Measurements from ENCODE around the gene SULT2B1. TPM values are rescaled to one million over a fixed set of nuclear protein-coding genes. Genes with fewer than 3 reads are reported as not detected.

The SULT2B1 gene
- total RNA-seq, 1 experiment from 2014 or later, result 6.2 TPM

DNA sequence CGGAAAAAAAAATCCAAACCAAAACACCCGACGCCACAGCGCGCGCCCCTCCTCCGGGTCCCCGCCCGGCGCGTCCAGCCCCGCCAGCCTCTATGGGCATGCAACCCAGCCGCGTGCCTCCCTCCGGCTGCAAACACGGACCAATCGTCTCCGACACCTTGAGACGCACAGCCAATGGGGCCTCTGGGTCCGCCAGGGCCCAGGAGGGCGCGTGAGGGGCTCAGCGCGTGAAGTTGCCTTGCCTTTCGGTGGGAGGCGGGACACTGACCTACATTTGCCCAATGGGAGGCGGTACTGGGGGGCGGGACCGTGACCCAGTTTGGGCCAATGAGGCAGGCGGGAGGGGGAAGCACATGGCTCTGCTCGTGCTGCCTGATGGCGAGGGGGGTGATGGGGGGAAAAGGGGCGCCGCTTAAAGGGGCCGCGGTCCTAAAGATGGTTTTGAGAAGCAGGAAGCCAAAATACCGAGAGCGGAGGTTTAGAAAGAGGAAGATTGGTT lies 85.5 kb downstream of the SULT2B1 start:
- Histone ChIP-seq H3K36me3 (ENCODE audit: low read depth) (no peaks in the 10 kb centered on the region), H3K9me2 (ENCODE audit: insufficient read depth) (no peaks in the 10 kb centered on the region), H3K4me1 (replicated peaks; ENCODE audit: insufficient read depth) (peaks cover 31% of the 10 kb centered on the region), H3K9me3 (ENCODE audit: insufficient read depth, low read depth) (no peaks in the 10 kb centered on the region), H3K27ac (peak overlapping the region; percentile 84), H3K4me2 (peak overlapping the region; percentile 83), H3K27me3 (ENCODE audit: insufficient read depth, low read depth) (no peaks in the 10 kb centered on the region), H3F3A (ENCODE audit: insufficient read depth, low read depth) (peaks cover 40% of the 10 kb centered on the region), H3K4me3 (peak overlapping the region; percentile 74), H2AFZ (peak overlapping the region; percentile 85), H4K20me1 (ENCODE audit: insufficient read depth) (no peaks in the 10 kb centered on the region), H3K79me2 (ENCODE audit: low read depth) (peaks cover 11% of the 10 kb centered on the region)
- intact Hi-C loops (cut with micrococcal nuclease; ENCODE audit: unreplicated experiment), result loop anchor here (1.0 to 5.0 kb wide), 3 partner anchors 18 to 135 kb away; partner anchors contain the start of genes RPL18 and SPHK2
- POLR2A ChIA-PET (ENCODE audit: unreplicated experiment), result interaction anchor here (0.6 to 0.7 kb wide), 2 partner anchors 151 to 168 kb away, joined by 7 to 23 read pairs; no protein-coding TSS in a partner anchor
- CTCF ChIA-PET, result interaction anchor here (0.7 kb wide), 1 partner anchor 460 kb away, joined by 12 read pairs; no protein-coding TSS in a partner anchor
- DNase-seq, result peak; percentile 100
- no peak for TF ChIP-seq EZH2 (IDR thresholded peaks at IDR 0.05; ENCODE audit: low read depth)
- TF ChIP-seq, protein P1, sequence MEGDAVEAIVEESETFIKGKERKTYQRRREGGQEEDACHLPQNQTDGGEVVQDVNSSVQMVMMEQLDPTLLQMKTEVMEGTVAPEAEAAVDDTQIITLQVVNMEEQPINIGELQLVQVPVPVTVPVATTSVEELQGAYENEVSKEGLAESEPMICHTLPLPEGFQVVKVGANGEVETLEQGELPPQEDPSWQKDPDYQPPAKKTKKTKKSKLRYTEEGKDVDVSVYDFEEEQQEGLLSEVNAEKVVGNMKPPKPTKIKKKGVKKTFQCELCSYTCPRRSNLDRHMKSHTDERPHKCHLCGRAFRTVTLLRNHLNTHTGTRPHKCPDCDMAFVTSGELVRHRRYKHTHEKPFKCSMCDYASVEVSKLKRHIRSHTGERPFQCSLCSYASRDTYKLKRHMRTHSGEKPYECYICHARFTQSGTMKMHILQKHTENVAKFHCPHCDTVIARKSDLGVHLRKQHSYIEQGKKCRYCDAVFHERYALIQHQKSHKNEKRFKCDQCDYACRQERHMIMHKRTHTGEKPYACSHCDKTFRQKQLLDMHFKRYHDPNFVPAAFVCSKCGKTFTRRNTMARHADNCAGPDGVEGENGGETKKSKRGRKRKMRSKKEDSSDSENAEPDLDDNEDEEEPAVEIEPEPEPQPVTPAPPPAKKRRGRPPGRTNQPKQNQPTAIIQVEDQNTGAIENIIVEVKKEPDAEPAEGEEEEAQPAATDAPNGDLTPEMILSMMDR (conservative IDR thresholded peaks at IDR 0.05), result no peak
- no TSS peak for BruUV-seq (replicated peaks)

GRCh38 chr19:48637948-48638830 lies 86.2 kb downstream of the SULT2B1 start:
- TF ChIP-seq EZH2 (IDR thresholded peaks at IDR 0.05; ENCODE audit: low read depth), result no peak
- TF ChIP-seq, protein P1 (conservative IDR thresholded peaks at IDR 0.05), result peak; percentile 51; the same call in 1 of the 2 replicates
- intact Hi-C loops (cut with micrococcal nuclease; ENCODE audit: unreplicated experiment), result loop anchor here (1.0 to 5.0 kb wide), 3 partner anchors 19 to 136 kb away; partner anchors contain the start of genes RPL18 and SPHK2
- Histone ChIP-seq H3F3A (ENCODE audit: insufficient read depth, low read depth) (peaks cover 40% of the 10 kb centered on the region), H3K27me3 (ENCODE audit: insufficient read depth, low read depth) (no peaks in the 10 kb centered on the region), H3K4me2 (peak overlapping the region; percentile 83), H4K20me1 (ENCODE audit: insufficient read depth) (no peaks in the 10 kb centered on the region), H2AFZ (peak overlapping the region; percentile 85), H3K36me3 (ENCODE audit: low read depth) (no peaks in the 10 kb centered on the region), H3K9me2 (ENCODE audit: insufficient read depth) (no peaks in the 10 kb centered on the region), H3K4me3 (peak overlapping the region; percentile 74), H3K9me3 (ENCODE audit: insufficient read depth, low read depth) (no peaks in the 10 kb centered on the region), H3K79me2 (ENCODE audit: low read depth) (peaks cover 11% of the 10 kb centered on the region), H3K27ac (peak overlapping the region; percentile 84), H3K4me1 (replicated peaks; ENCODE audit: insufficient read depth) (peaks cover 30% of the 10 kb centered on the region)
- CTCF ChIA-PET, result no interaction called here
- DNase-seq, result peak; percentile 83 to 94
- POLR2A ChIA-PET (ENCODE audit: unreplicated experiment), result interaction anchor here (0.6 to 0.7 kb wide), 2 partner anchors 150 to 168 kb away, joined by 7 to 23 read pairs; no protein-coding TSS in a partner anchor
- BruUV-seq (replicated peaks), result TSS peak; percentile 19

- Histone ChIP-seq H3K4me2 (peak overlapping the region; percentile 83), H3K79me2 (ENCODE audit: low read depth) (peaks cover 11% of the 10 kb centered on the region), H2AFZ (no peak overlapping the region), H3F3A (ENCODE audit: insufficient read depth, low read depth) (peaks cover 32% of the 10 kb centered on the region), H3K27me3 (ENCODE audit: insufficient read depth, low read depth) (no peaks in the 10 kb centered on the region), H3K36me3 (ENCODE audit: low read depth) (no peaks in the 10 kb centered on the region), H4K20me1 (ENCODE audit: insufficient read depth) (no peaks in the 10 kb centered on the region), H3K27ac (no peak overlapping the region), H3K4me3 (no peak overlapping the region; the same call in 1 of the 2 replicates), H3K9me2 (ENCODE audit: insufficient read depth) (no peaks in the 10 kb centered on the region), H3K4me1 (replicated peaks; ENCODE audit: insufficient read depth) (peaks cover 23% of the 10 kb centered on the region), H3K9me3 (ENCODE audit: insufficient read depth, low read depth) (no peaks in the 10 kb centered on the region)
- no peak for DNase-seq
- ChIA-PET CTCF (interaction anchor here (0.6 kb wide), 1 partner anchor 354 kb away, joined by 3 read pairs; the partner anchor contains the start of gene GYS1), POLR2A (ENCODE audit: unreplicated experiment) (no interaction called here)
- no peak for TF ChIP-seq EZH2 (IDR thresholded peaks at IDR 0.05; ENCODE audit: low read depth)
- TF ChIP-seq, protein P1 (conservative IDR thresholded peaks at IDR 0.05), result no peak
- intact Hi-C loops (cut with micrococcal nuclease; ENCODE audit: unreplicated experiment), result loop anchor here (5.0 kb wide), 2 partner anchors 98 to 137 kb away; no protein-coding TSS in a partner anchor
- no TSS peak for BruUV-seq (replicated peaks)
Measured at GRCh38 chr19:48638831-48639381, 86.9 kb downstream of the SULT2B1 start.
